ENCODE measurements around the gene PIM1.

The PIM1 gene

GRCh38 chr6:37205997-37206340 lies 36.0 kb downstream of the PIM1 start:
- no peak overlapping the region for H3K27ac ChIP-seq
- no peak for TF ChIP-seq ZFX (IDR thresholded peaks at IDR 0.05; ENCODE audit: borderline replicate concordance)
- TF ChIP-seq, protein P1, sequence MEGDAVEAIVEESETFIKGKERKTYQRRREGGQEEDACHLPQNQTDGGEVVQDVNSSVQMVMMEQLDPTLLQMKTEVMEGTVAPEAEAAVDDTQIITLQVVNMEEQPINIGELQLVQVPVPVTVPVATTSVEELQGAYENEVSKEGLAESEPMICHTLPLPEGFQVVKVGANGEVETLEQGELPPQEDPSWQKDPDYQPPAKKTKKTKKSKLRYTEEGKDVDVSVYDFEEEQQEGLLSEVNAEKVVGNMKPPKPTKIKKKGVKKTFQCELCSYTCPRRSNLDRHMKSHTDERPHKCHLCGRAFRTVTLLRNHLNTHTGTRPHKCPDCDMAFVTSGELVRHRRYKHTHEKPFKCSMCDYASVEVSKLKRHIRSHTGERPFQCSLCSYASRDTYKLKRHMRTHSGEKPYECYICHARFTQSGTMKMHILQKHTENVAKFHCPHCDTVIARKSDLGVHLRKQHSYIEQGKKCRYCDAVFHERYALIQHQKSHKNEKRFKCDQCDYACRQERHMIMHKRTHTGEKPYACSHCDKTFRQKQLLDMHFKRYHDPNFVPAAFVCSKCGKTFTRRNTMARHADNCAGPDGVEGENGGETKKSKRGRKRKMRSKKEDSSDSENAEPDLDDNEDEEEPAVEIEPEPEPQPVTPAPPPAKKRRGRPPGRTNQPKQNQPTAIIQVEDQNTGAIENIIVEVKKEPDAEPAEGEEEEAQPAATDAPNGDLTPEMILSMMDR (IDR thresholded peaks at IDR 0.05) = no peak

GRCh38 chr6:37206622-37207021 lies 36.7 kb downstream of the PIM1 start:
- no peak overlapping the region for H3K27ac ChIP-seq
- TF ChIP-seq ZFX (IDR thresholded peaks at IDR 0.05; ENCODE audit: borderline replicate concordance) = no peak
- TF ChIP-seq, protein P1 (IDR thresholded peaks at IDR 0.05) = no peak

DNA sequence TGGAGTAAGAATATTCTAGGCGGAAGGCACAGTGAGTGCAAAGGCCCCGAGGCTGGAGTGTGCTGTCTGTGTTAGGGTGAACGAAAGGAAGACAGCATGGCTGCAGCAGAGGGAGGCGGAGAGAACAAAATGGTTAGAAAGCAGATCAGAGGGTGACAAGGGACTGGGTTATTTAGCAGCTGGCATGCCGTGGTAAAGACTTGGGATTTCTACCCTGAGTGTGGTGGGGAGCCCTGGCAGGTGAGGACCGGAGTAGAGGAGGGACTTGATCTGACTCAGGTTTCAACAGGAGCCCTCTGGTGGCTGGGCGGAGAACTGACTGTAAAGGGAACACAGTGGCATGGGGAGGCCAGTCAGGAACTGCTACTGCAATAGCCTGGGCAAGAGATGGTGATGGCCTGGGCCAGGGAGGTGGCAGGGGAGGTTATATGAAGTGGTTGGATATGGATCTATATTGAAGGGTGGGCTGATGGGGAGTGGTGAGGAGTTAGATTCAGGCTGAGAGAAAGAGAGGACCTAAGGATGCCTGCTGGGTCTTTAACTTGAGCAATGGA lies 38.0 kb downstream of the PIM1 start:
- no peak for TF ChIP-seq ZFX (IDR thresholded peaks at IDR 0.05; ENCODE audit: borderline replicate concordance)
- TF ChIP-seq, protein P1 (IDR thresholded peaks at IDR 0.05) = peak; percentile 86
- H3K27ac ChIP-seq = no peak overlapping the region

GRCh38 chr6:37208793-37209192 lies 38.8 kb downstream of the PIM1 start:
- no peak overlapping the region for H3K27ac ChIP-seq
- TF ChIP-seq ZFX (IDR thresholded peaks at IDR 0.05; ENCODE audit: borderline replicate concordance) = no peak
- TF ChIP-seq, protein P1 (IDR thresholded peaks at IDR 0.05) = no peak

DNA sequence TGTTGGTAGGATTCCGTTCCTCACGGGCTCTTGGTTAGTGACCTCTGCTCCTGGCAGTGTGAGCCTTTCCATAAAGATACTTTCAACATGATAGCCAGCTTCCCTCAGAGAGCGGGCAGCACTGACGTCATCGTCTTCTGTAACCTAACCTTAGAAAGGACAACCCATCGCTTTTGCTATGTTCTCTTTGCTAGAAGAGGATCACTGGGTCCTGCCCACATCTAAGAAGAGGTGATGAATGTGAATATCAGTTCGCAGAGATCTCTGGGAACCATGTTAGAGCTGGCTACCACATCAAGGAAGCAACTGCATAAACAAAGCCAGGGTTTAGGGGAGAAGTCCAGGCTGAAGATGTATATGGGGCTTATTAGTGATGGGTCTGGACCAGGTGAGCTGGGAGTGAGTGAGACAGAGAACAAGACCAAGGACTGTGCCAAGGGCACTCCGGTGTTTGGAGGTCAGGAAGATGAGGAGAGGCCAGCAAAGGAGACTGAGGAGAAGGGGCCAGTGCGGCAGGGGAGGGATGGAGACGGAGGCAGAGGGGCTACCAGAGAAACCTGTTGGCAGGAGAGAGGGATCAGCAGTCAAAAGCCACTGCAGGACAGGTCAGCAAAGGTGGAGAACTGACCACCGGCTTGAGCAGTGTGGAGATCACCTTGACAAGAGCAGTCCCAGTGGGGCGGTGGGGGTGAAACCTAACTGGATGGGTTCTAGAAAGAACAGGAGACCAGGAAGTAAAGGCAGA lies 39.7 kb downstream of the PIM1 start:
- no peak for TF ChIP-seq ZFX (IDR thresholded peaks at IDR 0.05; ENCODE audit: borderline replicate concordance)

DNA sequence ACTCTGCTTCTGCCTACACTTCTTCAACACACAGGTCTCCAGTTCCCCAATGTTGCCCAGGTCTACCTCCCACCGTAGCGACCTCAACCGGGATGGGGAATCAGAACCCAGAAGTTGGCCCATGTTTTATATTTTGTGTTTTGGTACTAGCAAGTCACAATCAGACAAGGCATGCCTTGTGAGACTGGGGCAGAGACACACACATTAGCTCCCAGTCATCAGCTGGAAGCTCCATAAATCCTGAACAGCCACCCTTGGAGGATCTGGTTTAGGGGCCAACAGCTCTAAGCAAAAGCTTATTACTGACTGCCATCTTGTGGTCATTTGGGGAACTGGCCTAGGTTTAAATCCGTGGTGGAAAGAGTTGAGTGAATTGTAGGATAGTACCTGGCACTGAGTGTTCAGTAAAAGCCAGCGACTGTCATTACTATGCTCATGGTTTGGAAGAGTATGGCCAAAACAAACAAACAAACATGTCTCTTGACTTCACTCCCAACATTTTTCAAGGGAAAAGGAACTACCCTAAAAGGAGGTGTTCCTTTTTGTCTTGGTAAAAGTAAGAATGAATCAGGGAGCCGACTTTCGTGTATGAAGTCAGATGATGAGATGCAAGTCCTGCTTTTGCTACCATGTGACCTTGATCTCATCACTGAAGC lies 40.5 kb downstream of the PIM1 start:
- TF ChIP-seq, protein P1 (IDR thresholded peaks at IDR 0.05) = peak; percentile 87
- TF ChIP-seq ZFX (IDR thresholded peaks at IDR 0.05; ENCODE audit: borderline replicate concordance) = no peak

More for the DNA sequence above, 39.7 kb downstream of the PIM1 start:
- no peak overlapping the region for H3K27ac ChIP-seq

GRCh38 chr6:37212268-37212667 lies 42.3 kb downstream of the PIM1 start:
- no peak overlapping the region for H3K27ac ChIP-seq
- TF ChIP-seq, protein P1 (IDR thresholded peaks at IDR 0.05) = no peak
- TF ChIP-seq ZFX (IDR thresholded peaks at IDR 0.05; ENCODE audit: borderline replicate concordance) = no peak

More for the DNA sequence above, 40.5 kb downstream of the PIM1 start:
- no peak overlapping the region for H3K27ac ChIP-seq

Data from 22Rv1 (cell line).